Smooth muscle cell (in vitro differentiated cells): ENCODE data around the gene CD80. TPM values are rescaled to one million over a fixed set of nuclear protein-coding genes. Genes with fewer than 3 reads are reported as not detected.

Source experiments
- DNase-seq: peaks from one replicate; lab custom pipeline; 2025; ENCODE audit not compliant: unreplicated experiment; lab: John Stamatoyannopoulos, UW
- H2AFZ ChIP-seq: fragments of 200-600 bp; sonication (generic); 2 replicates; pipeline ENCODE4 v1.6.0; 2016; ENCODE audit warnings: antibody characterized with exemption, low read depth, mild to moderate bottlenecking
- H3F3A ChIP-seq: fragments of 200-600 bp; sonication (generic); 2 replicates; pipeline ENCODE4 v1.6.0; 2017; ENCODE audit warnings: antibody characterized with exemption, low read depth
- H3K27ac ChIP-seq: fragments of 200-600 bp; sonication (generic); 2 replicates; pipeline ENCODE4 v1.5.1; 2016; ENCODE audit warnings: low read depth, mild to moderate bottlenecking
- H3K27me3 ChIP-seq: fragments of 200-600 bp; sonication (generic); 2 replicates; pipeline ENCODE4 v1.6.1; 2016; ENCODE audit warnings: low read depth, mild to moderate bottlenecking
- H3K36me3 ChIP-seq: fragments of 200-600 bp; sonication (generic); 2 replicates; pipeline ENCODE4 v1.5.1; 2016; ENCODE audit warnings: low read depth
- H3K4me1 ChIP-seq: fragments of 200-600 bp; sonication (generic); 2 replicates; pipeline ENCODE4 v1.5.1; 2016; ENCODE audit warnings: low read depth
- H3K4me2 ChIP-seq: fragments of 200-600 bp; sonication (generic); 2 replicates; pipeline ENCODE4 v1.6.0; 2016; ENCODE audit warnings: mild to moderate bottlenecking
- H3K4me3 ChIP-seq: fragments of 200-600 bp; sonication (generic); 2 replicates; pipeline ENCODE4 v1.5.1; 2016; ENCODE audit warnings: mild to moderate bottlenecking
- H3K79me2 ChIP-seq: fragments of 200-600 bp; sonication (generic); 2 replicates; pipeline ENCODE4 v1.6.0; 2016; ENCODE audit warnings: low read depth, mild to moderate bottlenecking
- H3K9ac ChIP-seq: fragments of 200-600 bp; sonication (generic); 2 replicates; pipeline ENCODE4 v1.6.0; 2016; ENCODE audit warnings: low read depth
- H3K9me3 ChIP-seq: fragments of 200-600 bp; sonication (generic); replicated peaks from 2 replicates; pipeline ENCODE4 v1.5.1; 2016; ENCODE audit warnings: low read depth
- H4K20me1 ChIP-seq: fragments of 200-600 bp; sonication (generic); 2 replicates; pipeline ENCODE4 v1.6.0; 2016; ENCODE audit warnings: low read depth
- WGBS: methylation state at CpG from one replicate; pipeline ENCODE4 v1.1.7; 2016; ENCODE audit warnings: low lambda C conversion rate; 5-methylcytosine and 5-hydroxymethylcytosine counted together
- polyA plus RNA-seq: library from polyadenylated mRNA; unstranded; fragments of >200 nt; fragmentation: Nextera tagmentation; extraction: Ambion mirVana; gene quantifications from 2 replicates; pipeline ENCODE4 v1.2.1, GENCODE V29; 2016
- total RNA-seq: library from RNA; depleted of rRNA; stranded (reverse); fragments of >200 nt; gene quantifications from 2 replicates; pipeline ENCODE4 v1.2.3, GENCODE V29; 2014
- TF ChIP-seq, protein P1 (sequence below): fragments of 200-600 bp; sonication (generic); IDR thresholded peaks from 2 replicates; pipeline ENCODE4 v1.5.1; 2017; ENCODE audit warnings: borderline replicate concordance, mild to moderate bottlenecking, antibody characterized with exemption; ENCODE audit not compliant: insufficient read depth, poor library complexity, severe bottlenecking

CD80 gene
- total and polyA plus RNA-seq, 2 experiments from 2014 or later, result not detected

DNA sequence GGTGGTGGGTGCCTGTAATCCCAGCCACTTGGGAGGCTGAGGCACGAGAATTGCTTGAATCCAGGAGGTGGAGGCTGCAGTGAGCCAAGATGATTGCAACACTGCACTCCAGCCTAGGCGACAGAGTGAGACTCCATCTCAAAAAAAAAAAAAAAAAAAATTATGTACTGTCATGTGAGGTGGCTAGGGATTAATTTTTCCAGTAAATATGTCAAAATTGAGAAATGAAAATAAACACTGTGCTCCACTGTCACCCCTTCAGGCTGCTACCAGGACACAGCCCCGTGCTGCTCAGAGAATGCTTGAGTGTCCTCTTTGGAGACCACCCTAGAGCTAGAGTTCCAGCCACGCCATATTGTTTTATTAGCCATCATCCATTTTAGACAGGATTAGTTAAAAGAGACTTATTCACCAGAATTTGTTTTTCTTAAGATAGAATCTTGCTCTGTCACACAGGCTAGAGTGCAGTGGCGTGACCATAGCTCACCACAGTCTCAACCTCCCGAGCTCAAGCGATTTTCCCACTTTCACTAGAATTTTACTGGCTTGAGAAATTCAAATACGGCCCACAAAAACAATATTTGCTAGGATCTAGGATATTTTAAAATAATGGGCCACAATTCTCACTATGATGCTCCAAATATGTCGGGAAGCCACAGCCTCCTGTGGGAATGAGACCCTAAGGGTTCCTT, 642 bp downstream of the CD80 start:
- 94% methylated on average over 9 of the region's 9 CpGs for WGBS
- no peak overlapping the region for H3K27ac ChIP-seq
- H3K36me3 ChIP-seq, result no peaks in the 10 kb centered on the region
- H3F3A ChIP-seq, result no peaks in the 10 kb centered on the region
- H3K79me2 ChIP-seq, result no peaks in the 10 kb centered on the region
- no peaks in the 10 kb centered on the region for H3K27me3 ChIP-seq
- H3K4me2 ChIP-seq, result no peak overlapping the region
- TF ChIP-seq, protein P1, sequence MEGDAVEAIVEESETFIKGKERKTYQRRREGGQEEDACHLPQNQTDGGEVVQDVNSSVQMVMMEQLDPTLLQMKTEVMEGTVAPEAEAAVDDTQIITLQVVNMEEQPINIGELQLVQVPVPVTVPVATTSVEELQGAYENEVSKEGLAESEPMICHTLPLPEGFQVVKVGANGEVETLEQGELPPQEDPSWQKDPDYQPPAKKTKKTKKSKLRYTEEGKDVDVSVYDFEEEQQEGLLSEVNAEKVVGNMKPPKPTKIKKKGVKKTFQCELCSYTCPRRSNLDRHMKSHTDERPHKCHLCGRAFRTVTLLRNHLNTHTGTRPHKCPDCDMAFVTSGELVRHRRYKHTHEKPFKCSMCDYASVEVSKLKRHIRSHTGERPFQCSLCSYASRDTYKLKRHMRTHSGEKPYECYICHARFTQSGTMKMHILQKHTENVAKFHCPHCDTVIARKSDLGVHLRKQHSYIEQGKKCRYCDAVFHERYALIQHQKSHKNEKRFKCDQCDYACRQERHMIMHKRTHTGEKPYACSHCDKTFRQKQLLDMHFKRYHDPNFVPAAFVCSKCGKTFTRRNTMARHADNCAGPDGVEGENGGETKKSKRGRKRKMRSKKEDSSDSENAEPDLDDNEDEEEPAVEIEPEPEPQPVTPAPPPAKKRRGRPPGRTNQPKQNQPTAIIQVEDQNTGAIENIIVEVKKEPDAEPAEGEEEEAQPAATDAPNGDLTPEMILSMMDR, result no peak
- no peaks in the 10 kb centered on the region for H3K4me1 ChIP-seq
- H2AFZ ChIP-seq, result peak overlapping the region; percentile 12
- H3K9ac ChIP-seq, result no peak overlapping the region
- H3K9me3 ChIP-seq, result no peaks in the 10 kb centered on the region
- H4K20me1 ChIP-seq, result no peaks in the 10 kb centered on the region
- DNase-seq, result no peak
- H3K4me3 ChIP-seq, result no peak overlapping the region

DNA sequence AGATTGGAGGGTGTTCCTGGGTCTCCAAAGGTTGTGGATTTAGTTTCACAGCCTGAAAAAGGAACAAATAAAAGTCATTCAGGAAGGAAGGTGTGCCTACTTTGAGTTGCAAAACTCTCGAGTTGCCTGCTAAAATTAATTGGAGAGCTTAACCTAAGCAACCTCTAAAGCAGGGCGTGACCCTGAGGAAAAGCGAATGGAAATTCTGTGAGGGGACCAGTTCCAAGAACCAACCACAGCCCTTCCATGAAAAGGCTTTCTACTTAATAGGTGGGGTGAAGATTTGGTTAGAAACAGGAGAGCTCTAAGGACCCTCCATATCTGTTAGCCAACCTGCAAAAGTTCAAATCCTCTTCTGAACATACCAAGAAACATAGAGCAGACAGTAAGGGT, 1.5 kb downstream of the CD80 start:
- H3K79me2 ChIP-seq, result no peaks in the 10 kb centered on the region
- H3K27me3 ChIP-seq, result no peaks in the 10 kb centered on the region
- H3K4me3 ChIP-seq, result no peak overlapping the region
- H3K27ac ChIP-seq, result no peak overlapping the region
- no peaks in the 10 kb centered on the region for H3K9me3 ChIP-seq
- H3K4me1 ChIP-seq, result no peaks in the 10 kb centered on the region
- WGBS, result 94% methylated on average over 3 of the region's 3 CpGs
- no peak for DNase-seq
- H2AFZ ChIP-seq, result no peak overlapping the region
- no peaks in the 10 kb centered on the region for H3K36me3 ChIP-seq
- no peak overlapping the region for H3K9ac ChIP-seq
- no peaks in the 10 kb centered on the region for H3F3A ChIP-seq
- TF ChIP-seq, protein P1, result no peak
- H4K20me1 ChIP-seq, result no peaks in the 10 kb centered on the region
- no peak overlapping the region for H3K4me2 ChIP-seq

DNA sequence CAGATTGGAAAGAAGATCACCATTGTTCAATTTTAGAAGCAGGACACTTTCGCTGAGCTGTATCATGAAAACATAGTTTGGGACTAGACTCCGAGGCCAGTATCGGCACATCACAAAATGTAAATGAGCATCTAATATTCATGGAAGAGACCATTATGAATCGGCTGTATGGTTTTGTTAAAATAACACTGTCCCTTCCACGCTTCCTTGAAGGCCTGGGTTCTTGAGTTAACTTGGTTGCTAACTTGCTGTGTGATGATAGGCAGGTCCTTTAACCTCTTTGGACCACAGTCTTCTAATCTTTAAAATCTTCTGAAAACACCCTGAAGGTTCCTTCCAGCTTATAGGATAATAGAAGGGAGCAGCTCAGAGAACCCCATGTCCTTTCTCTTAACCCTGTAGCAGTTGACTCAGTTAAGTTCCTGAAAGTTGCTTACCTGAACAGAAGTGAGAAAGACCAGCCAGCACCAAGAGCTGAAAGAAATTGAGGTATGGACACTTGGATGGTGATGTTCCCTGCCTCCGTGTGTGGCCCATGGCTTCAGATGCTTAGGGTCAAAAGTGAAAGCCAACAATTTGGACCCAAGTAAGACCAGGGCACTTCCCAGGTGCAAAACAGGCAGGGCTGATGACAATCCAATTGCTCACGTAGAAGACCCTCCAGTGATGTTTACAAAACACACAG, 2.1 kb downstream of the CD80 start:
- Histone ChIP-seq H3K9ac (no peak overlapping the region), H3K36me3 (no peaks in the 10 kb centered on the region), H3K27me3 (no peaks in the 10 kb centered on the region), H3K4me1 (no peaks in the 10 kb centered on the region), H3F3A (no peaks in the 10 kb centered on the region), H3K9me3 (no peaks in the 10 kb centered on the region), H3K4me2 (no peak overlapping the region), H3K4me3 (no peak overlapping the region), H4K20me1 (no peaks in the 10 kb centered on the region), H3K79me2 (no peaks in the 10 kb centered on the region), H2AFZ (no peak overlapping the region), H3K27ac (no peak overlapping the region)
- TF ChIP-seq, protein P1, result no peak
- DNase-seq, result no peak
- 94% methylated on average over 7 of the region's 7 CpGs for WGBS
